GM18858 (cell line): Measurements from ENCODE around the gene ROR1.
"Not testable (repeated sequence)": the region's sequence is repeated elsewhere in the genome, so short reads cannot be mapped to it uniquely, and the experiment has no call there.

Experiments used
- ATAC-seq: cut with Tn5 transposase; IDR thresholded peaks from one replicate; pipeline ENCODE4 v1.9.1; 2021; ENCODE audit not compliant: unreplicated experiment

The ROR1 gene

DNA sequence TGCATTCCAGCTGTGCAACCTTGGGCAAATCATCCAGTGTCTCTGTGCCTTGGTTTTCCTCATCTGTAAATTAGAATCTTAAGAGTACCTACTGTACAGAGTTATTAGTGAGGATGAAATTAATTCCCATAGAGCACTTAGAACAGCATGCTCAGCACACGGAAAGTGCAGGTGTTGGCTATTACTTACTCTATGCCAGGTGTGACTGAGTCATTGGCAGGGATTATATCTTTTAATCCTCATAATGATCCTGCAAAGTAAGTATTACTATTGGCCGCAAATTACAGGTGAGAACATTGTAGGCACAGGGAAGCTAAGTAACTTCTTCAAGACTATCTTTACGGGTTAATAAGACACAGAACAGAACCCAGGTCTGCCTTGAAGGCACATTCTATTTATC, 423.3 kb downstream of the ROR1 start:
- ATAC-seq: no peak

DNA sequence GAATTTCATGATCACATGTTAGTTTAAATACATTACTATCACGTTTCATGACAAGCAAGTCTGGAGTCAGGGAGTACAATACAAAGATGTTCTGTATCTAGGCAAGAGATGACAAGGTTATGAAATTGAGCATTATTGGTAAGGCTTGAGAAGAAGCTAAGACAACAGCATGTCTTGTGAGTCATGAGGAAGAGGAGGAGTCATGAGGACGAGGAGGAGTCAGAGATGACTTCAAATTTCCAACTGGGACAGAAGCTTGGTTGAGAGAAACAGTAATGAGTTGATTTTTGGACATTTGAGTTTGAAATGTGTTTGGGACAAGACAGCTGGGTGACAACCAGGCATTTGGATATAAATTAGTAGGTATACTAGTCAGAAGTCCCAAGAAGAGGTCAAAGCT, 425.3 kb downstream of the ROR1 start:
- ATAC-seq: no peak

DNA sequence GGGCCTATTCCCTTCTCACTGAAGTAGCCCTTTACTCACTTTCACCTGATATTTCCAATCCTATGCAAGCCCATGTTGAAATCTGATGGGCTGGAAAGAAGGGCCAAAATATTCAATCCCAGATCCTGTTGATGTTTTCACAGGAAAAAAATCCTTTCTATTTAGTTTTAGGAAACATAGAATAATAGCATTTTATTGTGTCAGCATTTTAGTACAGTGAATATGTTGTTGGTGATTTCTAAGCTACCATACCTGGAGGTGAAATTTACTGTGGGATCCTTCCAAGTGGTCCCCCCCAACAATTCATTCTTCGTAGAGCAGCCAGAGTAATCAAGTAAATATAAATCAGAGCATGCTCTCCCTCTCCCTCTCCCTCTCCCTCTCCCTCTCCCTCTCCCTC, 426.2 kb downstream of the ROR1 start:
- ATAC-seq: no peak

DNA sequence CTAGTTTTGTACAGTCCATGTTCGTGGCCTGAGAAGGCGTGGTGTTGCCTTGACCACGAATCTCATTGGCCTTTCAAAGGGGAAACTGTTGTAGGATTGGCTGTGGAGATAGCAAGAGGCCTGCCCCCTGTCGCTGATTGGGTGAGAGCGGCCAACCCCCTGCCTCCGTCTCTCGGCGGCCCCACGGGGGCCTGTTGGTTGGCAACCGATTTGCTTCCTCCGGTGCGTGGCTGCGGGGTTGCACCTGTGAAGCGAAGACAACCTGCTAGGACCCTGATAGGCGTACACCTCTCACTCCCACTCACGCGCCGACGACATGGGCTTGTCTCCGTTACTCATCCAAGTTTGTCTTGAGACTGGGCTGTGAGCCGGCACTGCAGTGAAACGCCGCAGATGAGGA, 429.6 kb downstream of the ROR1 start, which contains the start of gene UBE2U:
TSS of gene UBE2U (plus strand) at position 204 of the 400 bp plus-strand sequence. CDS start 428 bp downstream, outside the sequence.
- ATAC-seq: no peak

DNA sequence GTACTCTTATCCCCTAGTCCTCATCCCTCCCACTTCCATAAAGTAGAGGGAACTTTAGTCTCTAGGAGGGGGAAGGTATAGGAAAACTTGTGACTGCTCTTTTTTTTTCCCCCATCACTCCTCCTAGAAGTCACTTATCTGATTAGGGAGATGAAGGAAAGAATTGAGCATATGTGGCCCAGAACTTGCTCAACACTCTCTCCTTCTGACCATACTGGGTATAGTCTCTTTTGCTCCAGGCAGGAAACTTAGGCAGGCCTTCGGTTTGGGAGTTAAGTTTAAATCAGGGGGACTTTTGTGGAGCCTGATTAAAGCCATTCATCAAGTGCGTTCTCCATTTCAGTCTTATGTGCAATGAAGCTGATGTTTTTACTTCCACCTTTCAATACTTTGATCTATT, 435.4 kb downstream of the ROR1 start:
- ATAC-seq: no peak

DNA sequence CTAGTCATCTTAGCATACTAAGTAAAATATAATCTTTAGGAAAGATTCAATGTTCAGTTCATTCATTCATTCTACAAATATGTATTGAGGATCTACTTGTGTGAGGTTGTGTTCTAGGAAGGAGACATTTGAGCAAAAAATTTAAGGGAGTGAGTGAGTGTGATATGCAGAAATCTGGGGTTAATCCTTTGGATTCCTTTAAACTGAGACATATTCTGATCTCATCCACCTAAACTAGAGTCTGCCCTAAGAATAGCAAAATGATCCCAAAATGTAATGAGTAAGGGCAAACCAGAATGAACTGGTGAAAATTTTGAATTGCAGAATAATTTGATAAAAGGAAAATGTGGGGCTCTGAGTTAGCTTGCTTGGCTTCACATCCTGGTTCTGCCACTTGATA, 438.2 kb downstream of the ROR1 start:
- ATAC-seq: no peak

DNA sequence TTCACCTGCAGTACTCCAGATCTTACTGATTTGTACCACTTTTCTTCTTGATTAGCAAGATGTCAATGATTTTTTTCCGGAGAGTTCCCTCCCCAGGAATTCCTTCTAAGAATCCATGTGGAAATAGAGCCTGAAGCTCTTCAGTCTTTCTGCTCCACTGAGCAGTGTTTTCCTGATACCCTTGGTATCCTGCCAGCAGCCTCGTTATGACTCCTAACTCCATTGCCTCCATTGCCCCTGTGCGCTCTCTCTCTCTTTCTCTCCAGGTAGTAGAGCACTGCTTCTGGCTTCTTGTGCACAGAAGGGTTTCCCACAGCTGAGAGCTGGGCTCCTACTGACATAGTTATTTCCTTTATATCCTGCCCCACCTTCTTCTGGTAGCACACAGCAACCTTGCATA, 441.8 kb downstream of the ROR1 start:
- ATAC-seq: no peak

DNA sequence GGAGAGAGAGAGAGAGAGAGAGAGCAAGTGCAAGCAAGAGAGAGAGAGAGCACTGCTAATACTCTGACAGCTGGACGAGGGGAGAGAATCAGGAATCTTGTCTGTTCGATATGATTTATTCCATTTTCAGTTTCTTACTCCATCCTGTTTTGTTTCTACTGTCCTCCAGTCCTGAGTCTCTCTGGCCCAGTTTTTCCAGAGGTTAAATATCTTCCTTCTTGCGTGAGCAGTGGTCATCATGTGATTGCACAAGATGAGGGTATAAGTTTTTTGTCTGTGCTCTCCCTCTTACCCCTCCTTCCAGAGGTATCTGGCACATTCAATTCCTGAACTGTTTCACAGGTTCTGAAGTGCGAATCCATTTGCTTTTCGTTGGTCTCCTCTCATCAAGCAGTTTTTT, 446.4 kb downstream of the ROR1 start:
- ATAC-seq: no peak

DNA sequence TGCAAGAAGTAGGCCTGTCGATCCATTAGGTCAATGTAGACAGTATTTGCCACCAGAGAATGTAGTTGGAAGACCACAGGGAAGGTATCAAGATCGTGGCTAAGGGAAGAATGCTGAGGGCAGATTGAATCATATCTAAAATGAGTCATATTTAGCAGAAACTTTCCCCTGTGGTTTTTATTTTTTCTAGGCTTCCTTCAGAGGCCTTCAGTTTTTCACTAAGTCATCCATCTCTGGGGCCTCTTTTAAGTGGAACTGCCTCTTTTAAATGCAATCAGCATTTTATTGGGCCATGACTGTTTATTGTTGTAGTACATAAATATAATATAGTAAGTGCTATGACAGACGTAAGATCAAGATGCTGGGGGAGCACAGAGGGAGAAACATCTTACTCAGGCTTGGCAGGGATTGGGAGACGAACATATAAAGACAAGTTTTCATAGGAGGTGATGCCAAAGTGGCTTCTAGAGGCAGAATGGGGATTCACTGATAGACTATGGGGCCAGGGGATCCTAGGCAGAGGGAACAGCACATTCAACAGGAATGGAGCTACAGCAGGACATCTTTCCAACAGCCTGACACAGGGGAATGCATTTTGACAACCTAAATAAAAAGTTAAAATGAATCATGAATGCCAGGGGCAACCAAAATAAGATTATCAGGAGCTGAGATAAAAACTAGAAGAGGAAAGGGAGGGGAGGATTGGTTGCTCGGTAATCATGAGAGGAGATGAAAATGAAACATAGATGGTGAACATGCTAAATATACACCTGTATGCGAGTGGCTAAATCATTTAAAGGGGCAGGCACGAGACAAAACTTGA, 449.7 kb downstream of the ROR1 start:
- no peak for ATAC-seq

DNA sequence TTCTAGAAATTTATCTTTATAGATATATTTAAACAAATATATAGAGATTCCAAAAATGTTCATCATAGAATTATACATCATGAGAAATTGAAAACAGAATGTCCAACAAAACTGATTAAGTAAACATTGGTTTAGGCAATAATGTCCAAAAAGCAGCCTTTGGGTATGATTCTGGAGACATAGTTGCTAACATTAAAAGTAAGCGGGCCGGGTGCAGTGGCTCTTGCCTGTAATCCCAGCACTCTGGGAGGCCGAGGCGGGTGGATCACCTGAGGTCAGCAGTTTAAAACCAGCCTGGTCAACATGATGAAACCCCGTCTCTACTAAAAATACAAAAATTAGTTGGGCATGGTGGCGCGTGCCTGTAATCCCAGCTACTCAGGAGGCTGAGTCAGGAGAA, 450.4 kb downstream of the ROR1 start:
- ATAC-seq: not testable (repeated sequence)

DNA sequence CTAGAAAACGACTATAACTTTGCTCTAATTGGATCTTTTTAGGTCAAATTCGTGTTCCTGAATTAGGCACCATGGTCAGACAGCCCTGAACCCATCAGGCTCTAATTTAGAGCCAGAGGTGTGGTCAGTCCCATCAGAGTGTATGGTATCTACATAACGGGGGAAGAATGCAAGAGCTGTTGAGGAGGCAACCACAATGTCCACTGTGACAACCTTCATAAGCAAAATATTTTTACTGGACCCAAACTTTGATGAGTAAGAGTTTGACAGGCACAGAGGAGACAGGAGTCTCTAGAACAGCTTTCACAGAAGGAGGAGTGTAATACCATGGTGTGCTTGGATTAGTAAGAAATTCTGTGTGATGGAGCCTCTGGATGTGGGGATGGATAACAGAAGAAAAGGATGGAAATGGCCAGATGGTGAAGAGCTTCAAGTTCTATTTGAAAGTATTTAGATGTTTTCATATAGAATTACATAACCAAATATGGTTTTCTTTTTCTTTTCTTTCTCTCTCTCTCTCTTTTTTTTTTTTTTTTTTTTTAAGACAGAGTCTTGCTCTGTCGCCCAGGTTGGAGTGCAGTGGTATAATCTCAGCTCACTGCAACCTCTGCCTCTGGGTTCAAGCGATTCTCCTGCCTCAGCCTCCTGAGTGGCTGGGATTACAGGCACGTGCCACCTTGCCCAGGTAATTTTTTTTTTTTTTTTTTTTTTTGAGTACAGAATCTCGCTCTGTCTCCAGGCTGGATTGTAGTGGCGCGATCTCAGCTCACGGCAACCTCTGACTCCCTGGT, 454.5 kb downstream of the ROR1 start:
- no peak for ATAC-seq

DNA sequence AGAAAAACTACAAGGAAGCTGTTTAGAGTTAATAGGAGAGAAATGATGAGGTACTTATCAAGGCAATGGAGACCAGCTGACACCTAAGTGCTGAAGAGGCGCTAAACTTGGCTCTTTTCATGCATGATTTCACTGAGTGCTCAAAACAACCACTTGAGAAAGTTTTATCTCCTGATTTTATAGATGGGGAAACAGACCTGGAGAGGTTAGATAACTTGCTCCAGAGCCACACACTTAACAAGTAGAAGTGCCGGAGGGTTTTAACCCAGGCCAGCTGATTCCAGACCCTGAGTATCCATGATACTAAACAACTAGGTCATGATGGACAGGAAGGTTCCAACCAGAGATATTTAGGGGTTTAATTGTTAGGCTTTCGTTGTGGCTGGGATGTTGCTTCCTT, 455.5 kb downstream of the ROR1 start:
- ATAC-seq: no peak
